Measurements from ENCODE around the gene TFB1M.
"Not testable (repeated sequence)": the region's sequence is repeated elsewhere in the genome, so short reads cannot be mapped to it uniquely, and the experiment has no call there.

The TFB1M gene

GRCh38 chr6:155314092-155314772 is at the start of gene TFB1M:
Gene TFB1M (minus strand): TSS chr6:155314484. CDS start chr6:155314428, 56 bp downstream.
- DNase-seq = peak; percentile 94

- DNase-seq = not testable (repeated sequence)
These were observed 49.7 kb upstream of the TFB1M start for GRCh38 chr6:155364021-155364420.

GRCh38 chr6:155362968-155363632 is 48.8 kb upstream of the TFB1M start:
- DNase-seq = not testable (repeated sequence)

- DNase-seq = no peak
These were observed 39.9 kb upstream of the TFB1M start for GRCh38 chr6:155354167-155354566.

- DNase-seq = no peak
These were observed 38.5 kb upstream of the TFB1M start for GRCh38 chr6:155352811-155353210.

GRCh38 chr6:155352130-155352420 is 37.8 kb upstream of the TFB1M start:
- no peak for DNase-seq

GRCh38 chr6:155351273-155352129 is 37.2 kb upstream of the TFB1M start:
- DNase-seq = no peak

GRCh38 chr6:155349956-155350355 is 35.7 kb upstream of the TFB1M start:
- DNase-seq = no peak

GRCh38 chr6:155349129-155349528 is 34.8 kb upstream of the TFB1M start:
- no peak for DNase-seq

GRCh38 chr6:155347800-155348199 is 33.5 kb upstream of the TFB1M start:
- no peak for DNase-seq

GRCh38 chr6:155346957-155347356 is 32.7 kb upstream of the TFB1M start:
- DNase-seq = no peak

GRCh38 chr6:155344341-155345006 is 30.2 kb upstream of the TFB1M start:
- no peak for DNase-seq

- DNase-seq = no peak
These were observed 27.0 kb upstream of the TFB1M start for GRCh38 chr6:155341130-155341828.

- DNase-seq = no peak
These were observed 26.3 kb upstream of the TFB1M start for GRCh38 chr6:155340464-155341129.

GRCh38 chr6:155339929-155340328 is 25.6 kb upstream of the TFB1M start:
- not testable (repeated sequence) for DNase-seq

GRCh38 chr6:155338237-155338636 is 24.0 kb upstream of the TFB1M start:
- not testable (repeated sequence) for DNase-seq

GRCh38 chr6:155335265-155335664 is 21.0 kb upstream of the TFB1M start:
- DNase-seq = no peak

GRCh38 chr6:155334073-155334472 is 19.8 kb upstream of the TFB1M start:
- not testable (repeated sequence) for DNase-seq

GRCh38 chr6:155333414-155333813 is 19.1 kb upstream of the TFB1M start:
- DNase-seq = no peak

GRCh38 chr6:155330922-155331321 is 16.6 kb upstream of the TFB1M start:
- no peak for DNase-seq

- DNase-seq = no peak
These were observed 15.9 kb upstream of the TFB1M start for GRCh38 chr6:155330133-155330734.

Measured in NCI-H2227 treated with DMSO at 0.1 percent for 48 hours (cell line).